ENCODE results near the gene RAG1.

DNA sequence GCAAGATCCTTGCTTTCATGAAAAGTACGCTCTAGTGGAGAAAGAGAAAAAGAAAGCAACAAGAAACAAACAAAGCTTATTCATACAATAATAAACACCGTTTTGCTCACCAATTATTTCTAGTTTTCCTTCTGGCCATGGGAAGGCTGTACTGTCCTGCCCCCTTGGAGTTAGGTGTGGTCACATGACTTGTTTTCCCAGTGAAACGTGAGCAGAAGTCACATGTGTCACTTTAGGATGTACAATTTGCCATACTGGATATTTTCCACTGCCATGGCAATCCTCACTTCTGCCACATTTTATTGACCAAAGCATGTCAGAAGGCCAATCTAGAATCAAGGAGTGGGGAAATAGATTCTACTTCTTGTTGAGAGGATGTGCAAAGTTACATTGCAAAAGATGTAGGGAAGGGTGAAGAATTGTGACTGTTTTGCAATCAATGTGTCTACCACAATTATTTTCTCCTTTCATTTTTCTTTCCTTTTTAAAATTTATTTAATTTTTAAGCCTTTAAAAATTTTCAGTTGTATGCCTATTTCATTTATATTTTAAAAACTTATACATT, 33.4 kb upstream of the RAG1 start:
- TF ChIP-seq EZH2 (IDR thresholded peaks at IDR 0.05; ENCODE audit: insufficient read depth, poor library complexity, severe bottlenecking) (no peak), EZH2phosphoT487 (IDR thresholded peaks at IDR 0.05; ENCODE audit: insufficient read depth, low read depth) (no peak)

Measured in GM23248 (cell line).